C4-2B (cell line): ENCODE data around the gene SOX9.

Experiments used
- H3K27ac ChIP-seq: fragments of 450-650 bp; 2 replicates; pipeline ENCODE4 v1.5.1; 2017
- ZFX ChIP-seq: fragments of 450-650 bp; IDR thresholded peaks from 2 replicates; pipeline ENCODE4 v1.6.1; 2017
- TF ChIP-seq, protein P1 (sequence below): fragments of 450-650 bp; conservative IDR thresholded peaks from 2 replicates; pipeline ENCODE4 v1.5.1; 2017; ENCODE audit warnings: mild to moderate bottlenecking

The SOX9 gene

DNA sequence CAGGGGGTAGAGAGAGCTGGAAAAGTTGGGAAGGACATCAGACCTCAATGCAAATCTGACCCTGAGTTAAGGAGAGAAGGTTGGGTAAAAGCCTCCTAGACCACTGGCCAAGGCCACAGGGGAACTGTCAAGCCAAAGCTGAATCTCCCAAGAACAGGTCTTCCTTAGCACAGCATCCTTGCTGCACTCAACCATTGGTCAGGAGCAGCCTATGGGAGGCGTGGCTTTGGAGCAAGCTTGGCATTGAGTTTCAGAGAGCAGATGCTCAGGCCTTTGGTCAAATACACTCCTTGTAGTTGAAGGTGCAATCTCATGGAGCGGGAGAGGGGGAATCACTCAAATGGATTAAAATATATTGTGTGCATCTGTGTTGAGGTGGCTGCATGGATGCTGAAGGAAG is 21.8 kb downstream of the SOX9 start:
- TF ChIP-seq ZFX = no peak
- TF ChIP-seq, protein P1, sequence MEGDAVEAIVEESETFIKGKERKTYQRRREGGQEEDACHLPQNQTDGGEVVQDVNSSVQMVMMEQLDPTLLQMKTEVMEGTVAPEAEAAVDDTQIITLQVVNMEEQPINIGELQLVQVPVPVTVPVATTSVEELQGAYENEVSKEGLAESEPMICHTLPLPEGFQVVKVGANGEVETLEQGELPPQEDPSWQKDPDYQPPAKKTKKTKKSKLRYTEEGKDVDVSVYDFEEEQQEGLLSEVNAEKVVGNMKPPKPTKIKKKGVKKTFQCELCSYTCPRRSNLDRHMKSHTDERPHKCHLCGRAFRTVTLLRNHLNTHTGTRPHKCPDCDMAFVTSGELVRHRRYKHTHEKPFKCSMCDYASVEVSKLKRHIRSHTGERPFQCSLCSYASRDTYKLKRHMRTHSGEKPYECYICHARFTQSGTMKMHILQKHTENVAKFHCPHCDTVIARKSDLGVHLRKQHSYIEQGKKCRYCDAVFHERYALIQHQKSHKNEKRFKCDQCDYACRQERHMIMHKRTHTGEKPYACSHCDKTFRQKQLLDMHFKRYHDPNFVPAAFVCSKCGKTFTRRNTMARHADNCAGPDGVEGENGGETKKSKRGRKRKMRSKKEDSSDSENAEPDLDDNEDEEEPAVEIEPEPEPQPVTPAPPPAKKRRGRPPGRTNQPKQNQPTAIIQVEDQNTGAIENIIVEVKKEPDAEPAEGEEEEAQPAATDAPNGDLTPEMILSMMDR = no peak
- no peak overlapping the region for H3K27ac ChIP-seq

DNA sequence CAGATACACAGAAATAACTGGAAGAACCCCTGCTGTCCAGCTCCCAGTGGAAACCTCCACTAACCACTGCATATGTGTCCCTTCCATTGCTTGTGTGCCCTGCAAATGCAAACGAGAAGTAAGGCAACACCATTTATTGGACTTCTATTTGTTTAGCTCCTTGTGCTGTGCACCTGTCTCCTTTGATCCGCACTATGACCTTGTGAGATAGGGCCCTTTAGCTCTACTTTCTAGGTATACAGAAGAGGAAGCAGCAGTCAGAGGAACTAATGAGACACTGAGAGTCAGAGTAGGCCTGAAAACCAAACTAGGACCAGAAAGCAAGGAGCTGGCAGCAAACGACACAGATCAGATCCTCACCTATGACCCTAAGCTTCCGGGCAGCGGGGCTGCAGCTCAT is 22.4 kb downstream of the SOX9 start:
- TF ChIP-seq, protein P1 = no peak
- TF ChIP-seq ZFX = no peak
- no peak overlapping the region for H3K27ac ChIP-seq

DNA sequence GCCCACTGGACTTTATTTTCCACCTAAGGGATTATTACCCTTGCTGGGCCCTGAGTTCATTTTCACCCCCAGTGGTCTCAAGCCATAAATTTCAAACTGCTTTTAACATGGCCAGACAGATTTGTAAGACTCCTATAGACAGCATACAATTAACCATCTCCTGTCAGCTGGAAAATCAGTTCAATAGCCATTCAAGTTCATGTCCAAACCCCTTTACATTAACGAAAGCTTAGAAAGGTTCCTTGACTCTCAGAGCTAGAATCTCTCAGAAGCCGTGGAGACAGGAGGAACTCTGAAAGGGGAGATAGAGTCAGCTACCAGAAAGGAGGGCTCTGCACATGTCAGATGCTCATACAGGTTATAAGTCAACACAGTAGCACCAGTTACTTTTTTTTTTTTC is 23.3 kb downstream of the SOX9 start:
- TF ChIP-seq, protein P1 = no peak
- no peak for TF ChIP-seq ZFX
- no peak overlapping the region for H3K27ac ChIP-seq

DNA sequence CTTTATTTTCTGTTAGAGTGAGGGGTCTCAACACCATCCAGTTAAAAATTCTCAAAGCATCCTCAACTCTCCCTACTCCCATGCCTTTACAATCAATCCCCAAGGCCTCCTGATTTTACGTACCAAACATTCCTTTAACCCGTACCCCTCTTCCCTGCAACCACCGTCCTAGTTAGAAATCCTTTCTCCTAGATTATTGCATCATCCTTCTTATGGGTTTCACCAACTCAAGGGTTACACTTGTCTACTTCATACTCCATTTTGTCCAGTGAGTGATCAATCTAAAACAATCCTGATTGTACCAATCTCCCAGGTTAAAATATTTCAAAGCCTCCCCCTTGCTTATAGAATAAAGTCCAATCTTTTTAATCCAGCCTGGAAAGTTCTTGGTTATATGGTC is 24.7 kb downstream of the SOX9 start:
- H3K27ac ChIP-seq = no peak overlapping the region; the same call in 1 of the 2 replicates
- no peak for TF ChIP-seq ZFX
- TF ChIP-seq, protein P1 = no peak

DNA sequence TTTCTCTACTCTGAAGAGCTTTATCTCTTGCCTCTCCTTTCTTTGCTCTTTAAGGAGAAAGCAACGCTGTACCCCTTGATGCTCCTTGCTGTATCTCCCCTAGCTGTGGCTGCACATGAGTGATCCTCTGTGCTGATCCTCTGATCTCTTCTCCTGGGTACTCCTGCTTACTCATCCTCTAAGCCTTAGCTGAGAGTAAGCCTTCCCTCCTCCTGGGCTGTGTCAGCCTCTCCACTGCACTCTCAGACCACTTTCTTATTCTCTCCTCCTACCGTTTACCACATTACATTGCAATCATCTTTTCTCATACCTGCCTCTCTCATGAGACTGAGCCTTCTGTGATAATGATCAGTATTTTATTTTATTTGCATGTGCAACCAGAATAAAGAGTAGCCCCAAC is 25.1 kb downstream of the SOX9 start:
- TF ChIP-seq, protein P1 = peak; percentile 15; the same call in 1 of the 2 replicates
- no peak for TF ChIP-seq ZFX
- peak overlapping the region; percentile 22; the same call in 1 of the 2 replicates for H3K27ac ChIP-seq

DNA sequence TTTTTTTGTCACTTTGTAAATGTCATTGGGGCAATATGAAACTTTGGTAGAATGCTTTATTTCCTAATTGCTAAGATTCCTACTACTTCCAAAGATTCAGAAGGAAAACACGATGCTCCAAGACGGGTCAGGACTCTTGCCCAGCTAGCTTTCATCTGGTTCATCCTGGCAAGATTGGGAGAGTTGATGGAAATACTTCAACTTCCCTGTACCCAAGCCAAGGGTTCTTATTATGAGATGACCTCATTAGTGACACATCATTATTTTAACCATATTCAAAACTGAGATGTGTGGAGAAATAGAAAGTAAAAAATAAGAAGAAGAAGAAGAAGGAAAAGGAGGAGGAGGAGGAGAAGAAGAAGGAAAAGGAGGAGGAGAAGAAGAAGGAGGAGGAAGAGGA is 25.6 kb downstream of the SOX9 start:
- TF ChIP-seq, protein P1 = 0 out of 2 replicates have a peak, but pooled peaks have one; percentile 11
- no peak for TF ChIP-seq ZFX
- no peak overlapping the region for H3K27ac ChIP-seq

DNA sequence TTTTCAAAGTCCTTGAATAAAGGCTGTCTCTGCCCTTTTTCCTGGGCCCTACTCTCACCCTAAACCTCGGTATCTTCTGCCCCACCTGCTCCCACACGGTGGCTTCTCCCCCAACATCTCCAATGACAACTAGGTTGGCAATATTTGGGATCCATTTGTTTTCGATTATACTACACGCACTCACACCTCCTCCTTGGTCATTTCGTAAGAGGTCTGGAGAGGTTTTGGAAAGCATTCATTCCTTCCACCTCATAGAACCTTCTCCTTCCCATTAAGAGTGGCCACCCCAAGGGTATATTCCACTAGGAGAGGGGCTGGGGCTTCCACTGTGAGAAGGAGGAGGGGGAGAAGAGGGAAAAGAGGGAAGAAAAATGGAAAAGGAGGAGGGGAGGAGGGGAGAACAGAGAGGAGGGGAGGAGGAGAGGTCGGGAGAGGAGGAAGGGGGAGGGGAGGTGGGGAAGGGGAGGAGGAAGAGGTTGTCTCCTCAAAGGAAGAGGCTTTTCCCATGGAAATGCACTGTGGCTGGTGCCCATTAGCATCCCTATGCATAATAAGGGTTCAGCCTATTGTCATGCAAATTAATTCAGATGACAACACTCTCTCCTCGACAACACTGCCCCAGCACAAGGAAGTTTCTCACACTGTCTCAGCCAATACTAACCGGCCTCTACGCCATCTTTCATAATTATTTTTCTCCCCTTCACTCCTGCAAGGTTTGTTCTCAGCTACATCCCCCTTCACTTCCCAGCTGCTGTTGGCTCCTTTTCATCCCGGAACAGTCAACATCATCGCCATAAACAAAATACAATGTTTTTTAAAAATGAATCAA is 30.0 kb downstream of the SOX9 start:
- TF ChIP-seq, protein P1 = no peak
- no peak for TF ChIP-seq ZFX
- peak overlapping the region; percentile 84 for H3K27ac ChIP-seq
